ENCODE results near the gene AKIP1. TPM values are rescaled to one million over a fixed set of nuclear protein-coding genes. Genes with fewer than 3 reads are reported as not detected.

Gene AKIP1
- total and polyA plus RNA-seq, 10 of the 15 experiments (the other 5 are each of a cell fraction or from before 2014, with no cell fraction given): 5.1 to 38.9 (median 30.5) TPM

- H3K4me2 ChIP-seq (ENCODE audit: control insufficient read depth, insufficient read depth): no peak overlapping the region
- H3K4me1 ChIP-seq (ENCODE audit: control insufficient read depth, insufficient read depth, low read length): no peaks in the 10 kb centered on the region
- H3K79me2 ChIP-seq (ENCODE audit: control insufficient read depth, insufficient read depth, low read length): no peaks in the 10 kb centered on the region
- ATAC-seq (no peak), DNase-seq (ENCODE audit: low read depth, low spot score) (no peak), FAIRE-seq (no peak)
- H3K9me3 ChIP-seq (replicated peaks; ENCODE audit: control insufficient read depth, insufficient read depth, low read length): no peaks in the 10 kb centered on the region
- TF ChIP-seq, protein P1, sequence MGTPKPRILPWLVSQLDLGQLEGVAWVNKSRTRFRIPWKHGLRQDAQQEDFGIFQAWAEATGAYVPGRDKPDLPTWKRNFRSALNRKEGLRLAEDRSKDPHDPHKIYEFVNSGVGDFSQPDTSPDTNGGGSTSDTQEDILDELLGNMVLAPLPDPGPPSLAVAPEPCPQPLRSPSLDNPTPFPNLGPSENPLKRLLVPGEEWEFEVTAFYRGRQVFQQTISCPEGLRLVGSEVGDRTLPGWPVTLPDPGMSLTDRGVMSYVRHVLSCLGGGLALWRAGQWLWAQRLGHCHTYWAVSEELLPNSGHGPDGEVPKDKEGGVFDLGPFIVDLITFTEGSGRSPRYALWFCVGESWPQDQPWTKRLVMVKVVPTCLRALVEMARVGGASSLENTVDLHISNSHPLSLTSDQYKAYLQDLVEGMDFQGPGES (IDR thresholded peaks at IDR 0.05): no peak
- no peak for TF ChIP-seq GABPA (IDR thresholded peaks at IDR 0.05; ENCODE audit: low read depth)
- TF ChIP-seq RAD51 (IDR thresholded peaks at IDR 0.05): no peak
- TF ChIP-seq PML (IDR thresholded peaks at IDR 0.05; ENCODE audit: low read length): no peak
- TF ChIP-seq CEBPZ (IDR thresholded peaks at IDR 0.05; ENCODE audit: low read depth, low read length): no peak
- TF ChIP-seq, protein P2, sequence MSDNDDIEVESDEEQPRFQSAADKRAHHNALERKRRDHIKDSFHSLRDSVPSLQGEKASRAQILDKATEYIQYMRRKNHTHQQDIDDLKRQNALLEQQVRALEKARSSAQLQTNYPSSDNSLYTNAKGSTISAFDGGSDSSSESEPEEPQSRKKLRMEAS (IDR thresholded peaks at IDR 0.05; ENCODE audit: low read depth, low read length): no peak
- no peak for TF ChIP-seq IRF4 (IDR thresholded peaks at IDR 0.05; ENCODE audit: low read depth, low read length)
- no peak for TF ChIP-seq MXI1 (IDR thresholded peaks at IDR 0.05; ENCODE audit: low read depth, low read length)
- TF ChIP-seq KDM1A (IDR thresholded peaks at IDR 0.05; ENCODE audit: borderline replicate concordance): no peak
- no peak for TF ChIP-seq HDAC6 (IDR thresholded peaks at IDR 0.05; ENCODE audit: unreplicated experiment)
- no peak for TF ChIP-seq ZBTB4 (CRISPR knock-in tag; IDR thresholded peaks at IDR 0.05)
- no peak for TF ChIP-seq EED (IDR thresholded peaks at IDR 0.05; ENCODE audit: low read depth)
- TF ChIP-seq MLLT1 (IDR thresholded peaks at IDR 0.05): no peak
- TF ChIP-seq DPF2 (IDR thresholded peaks at IDR 0.05): no peak
- no peaks in the 10 kb centered on the region for H4K20me1 ChIP-seq (ENCODE audit: control insufficient read depth, insufficient read depth)
- no peak overlapping the region for H3K27ac ChIP-seq (ENCODE audit: control insufficient read depth, insufficient read depth)
- in situ Hi-C loops (cut with MboI) (no loop called here), intact Hi-C loops (cut with micrococcal nuclease; ENCODE audit: unreplicated experiment) (no loop called here)
- no peak overlapping the region for H3K4me3 ChIP-seq
- CTCF ChIA-PET: interaction anchor here (2.2 kb wide), 1 partner anchor 11 kb away, joined by 6 read pairs; no protein-coding TSS in a partner anchor
- RAD21 ChIA-PET (ENCODE audit: unreplicated experiment): no interaction called here
- H2AFZ ChIP-seq (ENCODE audit: control insufficient read depth, low read depth, low read length): no peak overlapping the region
- H3K36me3 ChIP-seq (ENCODE audit: control insufficient read depth in 2 of 2, insufficient read depth in 2 of 2, low read length in 1 of 2): no peaks in the 10 kb centered on the region
- no TSS peak for BruUV-seq (replicated peaks)
- WGBS (ENCODE audit: insufficient coverage, insufficient replicate concordance, low lambda C conversion rate, missing lambda C conversion rate): 93% methylated on average over 1 of the region's 1 CpG
- POLR2A ChIA-PET: interaction anchor here (1.6 kb wide), 1 partner anchor 31 kb away, joined by 12 read pairs; no protein-coding TSS in a partner anchor
- no peak overlapping the region for H3K9ac ChIP-seq (ENCODE audit: control insufficient read depth, insufficient read depth, low read length)
- SMC1A ChIA-PET (ENCODE audit: uncharacterized antibody, unreplicated experiment): no interaction called here
- H3K27me3 ChIP-seq (replicated peaks in 1 of 2; ENCODE audit: control insufficient read depth in 2 of 2, insufficient read depth in 2 of 2, low read length in 1 of 2): no peaks in the 10 kb centered on the region
Observed at GRCh38 chr11:8863838-8864237, 47.2 kb upstream of the AKIP1 start.
